Fibroblast of skin of scalp (primary cell): ENCODE measurements around the gene EPHA4.
"Not testable (repeated sequence)": the region's sequence is repeated elsewhere in the genome, so short reads cannot be mapped to it uniquely, and the experiment has no call there.

Source experiments
- DNase-seq: peaks from one replicate; pipeline ENCODE4 v3.0.0-alpha.2; 2013

EPHA4 gene

DNA sequence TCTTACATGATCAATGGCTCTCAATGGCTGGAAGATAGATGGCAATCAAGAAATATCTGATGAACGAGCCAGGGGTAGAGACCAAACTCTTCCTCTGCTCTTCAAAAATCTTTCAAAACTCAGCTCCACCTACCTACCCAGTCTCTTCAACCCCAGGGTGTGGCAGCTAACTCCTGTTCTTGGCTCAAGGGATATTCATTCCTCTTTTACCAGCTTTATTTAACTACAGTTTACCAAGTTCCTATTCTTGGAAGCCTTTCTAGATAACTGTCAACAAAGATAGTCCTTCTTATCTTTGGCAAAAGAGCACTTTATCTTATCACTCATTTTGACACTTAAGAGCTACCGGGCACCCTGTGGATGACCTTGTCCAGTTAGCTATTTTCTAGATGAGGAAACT is 36.3 kb downstream of the EPHA4 start:
- no peak for DNase-seq

DNA sequence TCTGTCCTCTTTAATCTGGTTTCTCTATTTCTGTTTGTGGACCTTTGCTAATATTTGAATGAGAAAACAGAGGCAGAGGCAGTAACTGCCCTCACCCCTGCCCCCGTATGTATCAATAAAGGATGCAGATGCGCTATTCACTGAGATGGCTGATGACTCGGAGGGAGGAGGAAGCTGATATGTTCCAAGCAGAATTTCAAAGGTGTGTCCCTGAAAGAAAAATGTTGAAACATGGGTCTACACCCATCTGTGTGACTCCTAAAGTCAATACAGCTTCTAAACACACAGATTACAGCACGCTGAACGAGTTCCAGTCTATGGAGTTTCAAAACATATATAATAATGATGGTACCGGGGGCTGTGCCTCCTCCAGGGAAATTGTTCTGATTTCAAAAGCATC is 38.8 kb downstream of the EPHA4 start:
- no peak for DNase-seq

DNA sequence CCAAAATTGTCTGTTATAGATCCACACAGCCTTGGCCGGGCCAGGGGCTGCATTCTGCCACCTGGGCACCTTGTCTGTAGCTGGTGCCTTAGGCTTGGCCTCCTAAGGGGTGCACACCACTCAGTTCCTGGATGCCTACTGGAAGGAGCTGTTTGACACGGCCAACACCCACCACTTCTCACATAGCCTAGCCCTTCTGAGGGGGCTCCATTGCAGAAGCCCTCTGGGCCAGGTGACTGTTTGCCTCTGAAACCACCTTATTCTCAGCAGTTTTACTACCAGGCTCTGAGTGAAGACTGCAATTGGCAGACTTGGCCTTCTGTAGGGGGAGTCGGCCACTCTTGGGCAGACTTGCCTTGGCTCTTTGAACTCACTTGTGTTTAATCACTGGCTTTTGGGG is 39.5 kb downstream of the EPHA4 start:
- DNase-seq: no peak

DNA sequence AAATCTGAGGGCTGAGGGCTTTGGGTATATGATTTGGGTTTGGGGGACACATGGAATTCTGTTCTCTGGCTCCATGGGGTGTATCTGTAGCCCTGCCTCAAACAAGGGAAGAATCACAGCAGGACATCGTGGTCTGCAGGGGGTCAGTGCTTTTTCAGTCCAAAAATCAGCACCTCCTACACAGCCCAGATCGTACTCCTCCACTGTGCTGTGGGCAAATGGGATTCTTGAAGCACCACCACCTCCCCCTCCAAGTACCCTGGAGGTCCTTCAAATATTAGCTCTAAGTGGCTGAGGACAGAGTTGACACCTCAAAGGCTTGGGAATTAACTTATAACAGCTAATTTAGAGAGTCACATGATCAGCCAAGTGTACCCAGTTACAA is 41.5 kb downstream of the EPHA4 start:
- DNase-seq: no peak

GRCh38 chr2:221529943-221530652 is 42.0 kb downstream of the EPHA4 start:
- peak; percentile 70 for DNase-seq

DNA sequence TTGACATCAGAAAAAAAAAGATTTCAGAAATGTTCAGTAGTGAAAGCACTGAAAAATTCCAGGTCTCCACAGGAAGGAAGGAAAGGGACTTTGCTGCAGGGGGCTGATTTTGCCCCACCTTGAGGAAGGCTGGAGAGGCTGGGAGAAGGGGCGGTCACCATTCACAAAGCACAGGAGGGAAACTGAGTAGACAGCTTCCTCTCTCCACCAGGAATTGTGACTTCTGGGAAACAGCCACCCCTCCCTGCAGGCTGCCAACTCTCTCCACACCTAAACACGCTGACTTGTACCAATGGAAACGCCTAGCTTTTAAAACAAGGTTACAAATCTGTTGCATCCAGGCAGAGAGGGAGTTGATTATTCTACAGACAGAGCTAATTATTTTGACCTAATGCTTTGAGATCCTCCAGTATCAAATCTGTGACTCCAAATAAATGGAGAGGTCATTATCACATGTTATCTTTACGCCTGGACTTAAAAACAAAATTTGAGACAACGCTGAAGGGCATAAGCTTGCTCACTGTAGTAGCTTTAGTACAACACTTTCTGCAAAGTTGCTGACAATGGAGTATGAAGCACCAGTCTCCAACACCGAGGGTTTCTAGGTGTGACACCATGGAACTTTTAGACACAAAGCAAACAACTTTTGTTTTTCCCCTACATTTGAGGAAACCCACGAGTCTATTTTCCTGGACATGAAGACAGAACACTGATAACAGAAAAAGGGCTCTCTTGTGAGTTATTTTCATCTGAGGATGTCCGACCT is 42.7 kb downstream of the EPHA4 start:
- no peak for DNase-seq

- DNase-seq: no peak
These were observed 44.3 kb downstream of the EPHA4 start for GRCh38 chr2:221527776-221528309.

- DNase-seq: no peak
These were observed 47.9 kb downstream of the EPHA4 start for GRCh38 chr2:221524158-221524557.

DNA sequence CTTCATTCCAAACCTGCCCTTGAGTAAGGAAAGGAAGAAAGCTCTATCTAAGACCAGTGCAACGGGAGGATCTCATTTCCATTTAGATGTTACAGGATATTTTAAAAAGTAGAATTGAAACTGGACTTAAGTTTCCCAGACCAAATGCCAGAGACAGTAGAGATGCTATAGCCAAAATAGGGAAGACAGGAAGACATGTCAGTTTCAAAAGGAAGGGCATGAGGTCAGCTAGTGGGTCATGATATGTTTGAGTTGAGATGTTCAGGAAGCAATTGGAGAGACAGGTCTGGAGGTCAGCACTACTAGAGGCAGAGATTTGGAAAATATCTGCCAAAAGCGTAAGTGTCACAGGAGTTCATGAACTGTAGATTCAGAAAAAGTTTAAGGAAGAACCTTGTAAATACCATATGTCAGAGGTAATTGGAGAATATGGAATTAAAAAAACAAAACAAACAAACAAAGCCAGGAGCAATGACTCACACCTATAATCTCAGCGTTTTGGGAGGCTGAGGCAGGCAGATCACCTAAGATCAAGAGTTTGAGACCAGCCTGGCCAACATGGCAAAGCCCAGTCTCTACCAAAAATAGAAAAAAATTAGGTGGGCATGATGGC is 50.8 kb downstream of the EPHA4 start:
- no peak for DNase-seq

- no peak for DNase-seq
These were observed 53.0 kb downstream of the EPHA4 start for GRCh38 chr2:221518935-221519625.

GRCh38 chr2:221518201-221518934 is 53.7 kb downstream of the EPHA4 start:
- DNase-seq: no peak

- DNase-seq: peak; percentile 67
These were observed 54.4 kb downstream of the EPHA4 start for GRCh38 chr2:221517696-221518151.

- no peak for DNase-seq
These were observed 54.9 kb downstream of the EPHA4 start for GRCh38 chr2:221517146-221517695.

DNA sequence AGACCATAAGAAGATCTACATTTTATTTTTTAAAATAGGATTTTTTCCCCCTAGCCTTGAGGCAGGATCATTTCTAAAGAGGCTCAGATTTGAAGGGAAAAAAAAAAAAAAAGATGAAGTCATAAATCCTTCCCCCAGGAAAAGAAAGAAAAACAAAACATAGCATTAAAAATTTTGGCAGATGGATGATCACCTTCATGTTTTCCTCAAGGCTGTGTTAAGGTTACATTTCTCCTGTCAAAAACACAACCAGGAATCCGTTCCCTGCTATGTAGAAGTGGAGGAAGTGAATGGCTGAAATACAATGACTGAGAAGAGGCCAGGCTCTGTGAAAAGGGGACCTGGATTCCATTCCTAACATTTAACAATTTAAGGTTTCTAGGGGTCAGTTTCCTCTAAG is 56.2 kb downstream of the EPHA4 start:
- no peak for DNase-seq

- DNase-seq: no peak
These were observed 57.6 kb downstream of the EPHA4 start for GRCh38 chr2:221514305-221515040.

GRCh38 chr2:221513232-221513631 is 58.9 kb downstream of the EPHA4 start:
- no peak for DNase-seq

DNA sequence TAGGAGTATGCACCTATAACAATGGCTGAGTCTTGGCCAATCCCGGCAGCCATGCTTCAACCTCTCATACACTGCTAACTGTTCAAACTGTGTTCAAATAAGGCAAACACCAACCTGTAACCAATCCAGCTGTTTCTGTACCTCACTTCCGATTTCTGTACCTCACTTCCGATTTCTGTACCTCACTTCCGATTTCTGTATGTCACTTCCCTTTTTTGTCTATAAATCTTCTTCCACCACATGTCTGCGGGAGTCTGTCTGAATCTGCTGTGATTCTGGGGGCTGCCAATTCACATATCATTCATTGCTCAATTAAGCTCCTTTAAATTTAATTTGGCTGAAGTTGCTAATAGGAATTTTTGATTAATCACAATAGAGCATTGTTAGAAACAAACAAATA is 60.8 kb downstream of the EPHA4 start:
- not testable (repeated sequence) for DNase-seq

DNA sequence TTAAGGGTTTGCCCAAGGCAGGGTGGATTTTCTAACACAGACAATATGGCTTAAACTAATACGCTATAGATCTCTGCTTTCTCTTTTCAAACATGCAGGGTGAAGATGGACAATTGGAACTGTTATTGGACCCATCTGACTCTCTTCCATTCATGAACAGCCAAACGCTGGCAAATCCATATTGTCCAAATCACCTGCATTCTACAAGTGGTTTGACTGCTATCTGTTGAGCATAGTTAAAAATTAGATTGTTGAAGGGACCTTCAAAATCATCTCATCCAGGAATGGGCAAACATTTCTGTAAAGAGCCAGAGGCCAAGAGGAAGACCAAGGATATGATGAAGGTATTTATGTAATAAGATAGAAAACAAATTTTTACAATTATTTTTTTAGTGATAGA is 65.6 kb downstream of the EPHA4 start:
- no peak for DNase-seq

DNA sequence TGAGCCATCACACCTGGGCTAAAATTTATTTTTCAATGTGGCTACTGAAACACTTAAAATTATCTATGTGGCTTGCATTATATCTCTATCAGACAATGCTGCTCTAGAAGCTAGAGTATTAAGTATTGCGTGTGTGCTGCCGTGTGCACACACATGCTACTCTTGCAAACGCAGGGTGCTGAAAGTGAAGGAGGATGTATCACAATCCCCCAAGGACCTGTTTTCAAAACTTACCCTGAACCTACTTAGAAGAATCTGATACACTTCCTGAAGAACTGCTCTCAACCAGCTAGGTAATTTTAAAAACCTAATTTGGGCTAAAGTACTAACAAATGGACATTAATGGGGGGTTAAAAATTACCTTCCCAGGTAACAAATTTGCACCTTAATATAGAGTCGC is 66.5 kb downstream of the EPHA4 start:
- DNase-seq: no peak

GRCh38 chr2:221504905-221505304 is 67.2 kb downstream of the EPHA4 start:
- DNase-seq: no peak

DNA sequence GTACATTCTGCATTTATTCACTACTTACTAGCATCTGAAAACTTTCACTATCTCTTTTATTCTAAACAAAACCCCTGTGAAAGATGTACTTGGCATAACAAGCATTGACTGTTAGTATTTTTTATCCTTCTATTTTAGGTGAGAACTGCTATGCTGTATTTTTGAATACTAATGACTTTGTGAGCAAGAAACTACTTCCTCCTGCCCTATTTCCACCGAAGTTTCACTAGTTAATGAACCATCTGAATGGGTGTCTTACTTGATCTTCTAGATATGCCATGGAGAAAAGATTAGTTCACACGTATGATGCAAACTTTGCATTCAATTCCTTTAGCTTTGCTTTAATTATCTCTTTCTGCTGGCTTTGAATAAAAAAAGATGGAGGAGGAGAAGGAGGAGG is 68.1 kb downstream of the EPHA4 start:
- no peak for DNase-seq
